Kidney tubule cell (primary cell): ENCODE measurements around the gene LRP11.
"Not testable (repeated sequence)": the region's sequence is repeated elsewhere in the genome, so short reads cannot be mapped to it uniquely, and the experiment has no call there.

Source experiments
- DNase-seq: peaks from one replicate; pipeline ENCODE4 v3.0.0-alpha.2; 2018; ENCODE audit warnings: low spot score

Gene LRP11

GRCh38 chr6:149848343-149848742, 15.8 kb downstream of the LRP11 start:
- not testable (repeated sequence) for DNase-seq

GRCh38 chr6:149847939-149848267, 16.3 kb downstream of the LRP11 start:
- peak; percentile 71 for DNase-seq

- peak; percentile 88 for DNase-seq
Measured at GRCh38 chr6:149846321-149846720, 17.8 kb downstream of the LRP11 start.

GRCh38 chr6:149845549-149845948, 18.6 kb downstream of the LRP11 start:
- DNase-seq, result no peak

- no peak for DNase-seq
Measured at GRCh38 chr6:149844480-149844879, 19.7 kb downstream of the LRP11 start.

- peak; percentile 58 for DNase-seq
Measured at GRCh38 chr6:149844036-149844435, 20.1 kb downstream of the LRP11 start.

- no peak for DNase-seq
Measured at GRCh38 chr6:149843051-149843633, 21.0 kb downstream of the LRP11 start.

- no peak for DNase-seq
Measured at GRCh38 chr6:149842331-149842730, 21.8 kb downstream of the LRP11 start.

- DNase-seq, result peak; percentile 77
Measured at GRCh38 chr6:149840345-149841075, 23.6 kb downstream of the LRP11 start.

- DNase-seq, result peak; percentile 81
Measured at GRCh38 chr6:149834513-149835481, 29.4 kb downstream of the LRP11 start.

GRCh38 chr6:149833651-149834050, 30.5 kb downstream of the LRP11 start:
- DNase-seq, result no peak

- DNase-seq, result no peak
Measured at GRCh38 chr6:149831308-149831820, 32.8 kb downstream of the LRP11 start.

GRCh38 chr6:149830731-149831307, 33.3 kb downstream of the LRP11 start:
- DNase-seq, result no peak

GRCh38 chr6:149825292-149825691, 38.9 kb downstream of the LRP11 start:
- no peak for DNase-seq

- DNase-seq, result no peak
Measured at GRCh38 chr6:149823013-149823412, 41.1 kb downstream of the LRP11 start.

- no peak for DNase-seq
Measured at GRCh38 chr6:149821492-149821891, 42.7 kb downstream of the LRP11 start.

- DNase-seq, result no peak
Measured at GRCh38 chr6:149820506-149820905, 43.7 kb downstream of the LRP11 start.

GRCh38 chr6:149815788-149816187, 48.4 kb downstream of the LRP11 start:
- DNase-seq, result no peak

- DNase-seq, result no peak
Measured at GRCh38 chr6:149813351-149813750, 50.8 kb downstream of the LRP11 start.

- no peak for DNase-seq
Measured at GRCh38 chr6:149809798-149810197, 54.4 kb downstream of the LRP11 start.

GRCh38 chr6:149806127-149806526, 58.0 kb downstream of the LRP11 start:
- DNase-seq, result peak; percentile 41

GRCh38 chr6:149783551-149783950, 80.6 kb downstream of the LRP11 start:
- peak; percentile 3 for DNase-seq
